Measurements from ENCODE around the gene RRAS. TPM values are rescaled to one million over a fixed set of nuclear protein-coding genes. Genes with fewer than 3 reads are reported as not detected.

The RRAS gene
- 10 to 100 TPM in 8 of 9 donors, 1 to 10 TPM in 1; 6.8 to 77.9 (median 37.4) TPM for total RNA-seq
- polyA plus RNA-seq = 100 to 1,000 TPM in 2 of 3 donors, 10 to 100 TPM in 1; 21.9 to 180 (median 167) TPM
- long read RNA-seq, donor 1, transcript RRAS-201 (6 exons, 1,044 nt) = major isoform, 5 of 11 reads
- long read RNA-seq, donor 1, partial matches to known transcripts = 6 of 11 reads
- long read RNA-seq, donor 1, other reads (novel, unspliced or antisense) = 0 of 11 reads
- long read RNA-seq, donor 2, transcript RRAS-201 (6 exons, 1,044 nt) = major isoform, 6 of 6 reads
- long read RNA-seq, donor 2, partial matches to known transcripts = 0 of 6 reads
- long read RNA-seq, donor 2, other reads (novel, unspliced or antisense) = 0 of 6 reads
- long read RNA-seq, donor 3, transcript RRAS-201 (6 exons, 1,044 nt) = major isoform, 7 of 7 reads
- long read RNA-seq, donor 3, partial matches to known transcripts = 0 of 7 reads
- long read RNA-seq, donor 3, other reads (novel, unspliced or antisense) = 0 of 7 reads
- long read RNA-seq, donor 4, partial matches to known transcripts = 1 of 2 reads
- long read RNA-seq, donor 4, other reads (novel, unspliced or antisense) = 0 of 2 reads
- long read RNA-seq, donor 5, transcript RRAS-201 (6 exons, 1,044 nt) = major isoform, 90 of 97 reads
- long read RNA-seq, donor 5, partial matches to known transcripts = 3 of 97 reads
- long read RNA-seq, donor 5, other reads (novel, unspliced or antisense) = 4 of 97 reads
- long read RNA-seq, donor 6, partial matches to known transcripts = 3 of 5 reads
- long read RNA-seq, donor 6, other reads (novel, unspliced or antisense) = 0 of 5 reads
- long read RNA-seq, donor 7, partial matches to known transcripts = 0 of 4 reads
- long read RNA-seq, donor 7, other reads (novel, unspliced or antisense) = 0 of 4 reads
- long read RNA-seq, donor 8, transcript RRAS-201 (6 exons, 1,044 nt) = major isoform, 8 of 8 reads
- long read RNA-seq, donor 8, partial matches to known transcripts = 0 of 8 reads
- long read RNA-seq, donor 8, other reads (novel, unspliced or antisense) = 0 of 8 reads
- long read RNA-seq, donor 9, partial matches to known transcripts = 0 of 3 reads
- long read RNA-seq, donor 9, other reads (novel, unspliced or antisense) = 0 of 3 reads
- long read RNA-seq, donor 10, transcript RRAS-201 (6 exons, 1,044 nt) = major isoform, 8 of 8 reads
- long read RNA-seq, donor 10, partial matches to known transcripts = 0 of 8 reads
- long read RNA-seq, donor 10, other reads (novel, unspliced or antisense) = 0 of 8 reads

- Histone ChIP-seq H3K9me3 (replicated peaks in 1 of 3) (no peaks in the 10 kb centered on the region), H3K36me3 (replicated peaks in 1 of 2) (peaks cover 0 to 6% of the 10 kb centered on the region in 2 donors), H3K4me3 (peak within 1 kb of the TSS in 3 of 4 donors; percentile 49 to 67 (median 55)), H3K27ac (peak within 1 kb of the TSS; percentile 93 to 100 (median 97)), H3K27me3 (no peaks in the 10 kb centered on the region), H3K4me1 (replicated peaks in 1 of 2) (peaks cover 29 to 48% of the 10 kb centered on the region in 2 donors)
- DNase-seq = peak; percentile 99 to 100 (median 100)
- TF ChIP-seq POLR2A (IDR thresholded peaks at IDR 0.05) = peak; percentile 78 to 96
- TF ChIP-seq, protein P1, sequence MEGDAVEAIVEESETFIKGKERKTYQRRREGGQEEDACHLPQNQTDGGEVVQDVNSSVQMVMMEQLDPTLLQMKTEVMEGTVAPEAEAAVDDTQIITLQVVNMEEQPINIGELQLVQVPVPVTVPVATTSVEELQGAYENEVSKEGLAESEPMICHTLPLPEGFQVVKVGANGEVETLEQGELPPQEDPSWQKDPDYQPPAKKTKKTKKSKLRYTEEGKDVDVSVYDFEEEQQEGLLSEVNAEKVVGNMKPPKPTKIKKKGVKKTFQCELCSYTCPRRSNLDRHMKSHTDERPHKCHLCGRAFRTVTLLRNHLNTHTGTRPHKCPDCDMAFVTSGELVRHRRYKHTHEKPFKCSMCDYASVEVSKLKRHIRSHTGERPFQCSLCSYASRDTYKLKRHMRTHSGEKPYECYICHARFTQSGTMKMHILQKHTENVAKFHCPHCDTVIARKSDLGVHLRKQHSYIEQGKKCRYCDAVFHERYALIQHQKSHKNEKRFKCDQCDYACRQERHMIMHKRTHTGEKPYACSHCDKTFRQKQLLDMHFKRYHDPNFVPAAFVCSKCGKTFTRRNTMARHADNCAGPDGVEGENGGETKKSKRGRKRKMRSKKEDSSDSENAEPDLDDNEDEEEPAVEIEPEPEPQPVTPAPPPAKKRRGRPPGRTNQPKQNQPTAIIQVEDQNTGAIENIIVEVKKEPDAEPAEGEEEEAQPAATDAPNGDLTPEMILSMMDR (IDR thresholded peaks at IDR 0.05) = no peak
- intact Hi-C loops (cut with DNase I) = no loop called here
- WGBS, 4 donors = 0 to 2% (median 0%) methylated on average over 29 to 51 of the region's 51 CpGs
These were observed at the start of gene RRAS for GRCh38 chr19:49640113-49640898. Gene RRAS, minus strand, starts transcription at chr19:49640143. Its CDS starts 45 bp downstream, at chr19:49640098.

DNA sequence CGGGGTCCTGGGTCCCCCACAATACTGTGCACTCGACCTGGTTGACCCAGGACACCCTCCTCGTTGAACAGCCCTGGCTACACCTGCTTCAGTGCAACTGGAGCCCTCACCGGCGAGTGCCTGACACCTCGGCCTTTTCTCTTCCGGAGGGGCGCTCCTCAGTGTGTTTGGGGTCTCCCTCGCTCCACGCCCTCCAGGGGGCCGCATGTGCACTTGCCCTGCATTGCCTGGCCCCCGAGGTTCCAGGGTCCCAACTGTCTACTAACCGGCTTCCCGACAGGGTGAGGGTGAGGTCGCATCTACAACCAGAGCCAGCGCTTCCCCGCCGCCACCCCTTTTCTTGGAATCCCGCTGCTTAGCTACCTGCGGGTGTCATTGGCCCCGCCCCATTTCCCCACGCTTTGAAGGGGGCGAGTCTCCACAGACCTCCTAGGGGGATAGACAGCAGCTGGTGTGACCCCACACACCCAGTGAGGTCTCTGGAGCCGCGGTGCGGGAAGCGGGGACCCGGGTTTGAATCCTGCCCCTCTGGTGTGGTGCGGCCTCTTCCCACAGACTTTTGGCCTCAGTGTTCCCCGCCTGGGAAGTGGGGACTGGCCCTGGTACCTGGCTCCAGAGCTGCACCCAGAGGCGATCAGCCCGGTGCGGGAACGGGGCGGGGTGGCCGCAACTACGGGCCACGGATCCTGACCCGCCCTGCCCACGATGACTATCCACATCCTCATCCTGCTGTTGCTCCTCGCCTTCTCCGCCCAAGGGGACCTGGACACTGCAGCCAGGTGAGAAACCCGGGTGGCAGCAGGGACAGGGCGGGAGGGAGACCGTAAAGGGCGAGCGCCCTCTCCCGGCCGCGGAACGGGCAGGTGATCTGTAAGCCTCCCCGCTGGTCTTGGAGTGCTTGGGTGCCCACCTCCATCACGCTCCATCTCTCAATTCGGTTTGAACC lies 49.5 kb upstream of the RRAS start, which contains the start of gene ADM5:
Gene ADM5, plus strand, starts transcription at position 462 of the 946 bp plus-strand sequence. Its CDS starts 244 bp downstream, at position 706.
- Histone ChIP-seq H3K4me3 (peak within 1 kb of the TSS in 2 of 4 donors; percentile 37 to 57), H3K27me3 (no peaks in the 10 kb centered on the region), H3K9me3 (replicated peaks in 1 of 3) (no peaks in the 10 kb centered on the region), H3K36me3 (replicated peaks in 1 of 2) (peaks cover 0 to 21% of the 10 kb centered on the region in 2 donors), H3K27ac (peak within 1 kb of the TSS in 2 of 5 donors; percentile 3 to 48), H3K4me1 (replicated peaks in 1 of 2) (peaks cover 3 to 25% of the 10 kb centered on the region in 2 donors)
- peak in 6 of 7 donors; percentile 56 to 83 (median 68) for DNase-seq
- intact Hi-C loops (cut with DNase I) = no loop called here
- TF ChIP-seq, protein P1 (IDR thresholded peaks at IDR 0.05) = peak; percentile 24 to 48 (median 46)
- no peak for TF ChIP-seq POLR2A (IDR thresholded peaks at IDR 0.05)
- WGBS, 4 donors = 29 to 77% (median 38%) methylated on average over 6 to 54 of the region's 54 CpGs

- H3K36me3 ChIP-seq (replicated peaks in 1 of 2) = peaks cover 0 to 29% of the 10 kb centered on the region in 2 donors
These were observed 48.7 kb upstream of the RRAS start for GRCh38 chr19:49688531-49689132.

More at GRCh38 chr19:49688531-49689132, 48.7 kb upstream of the RRAS start:
- DNase-seq = no peak
- intact Hi-C loops (cut with DNase I) = no loop called here
- H3K4me3 ChIP-seq = no peak overlapping the region
- H3K27me3 ChIP-seq = no peaks in the 10 kb centered on the region
- WGBS, 4 donors = 74 to 76% (median 76%) methylated on average over 10 to 12 of the region's 12 CpGs
- H3K9me3 ChIP-seq (replicated peaks in 1 of 3) = no peaks in the 10 kb centered on the region
- peak overlapping the region in 1 of 5 donors; percentile 3 for H3K27ac ChIP-seq
- H3K4me1 ChIP-seq (replicated peaks in 1 of 2) = peaks cover 3 to 25% of the 10 kb centered on the region in 2 donors
- TF ChIP-seq POLR2A (IDR thresholded peaks at IDR 0.05) = no peak
- TF ChIP-seq, protein P1 (IDR thresholded peaks at IDR 0.05) = no peak

All from adrenal gland (tissue), 19 donors.